Measurements from ENCODE around the gene HOXD4.

The HOXD4 gene

DNA sequence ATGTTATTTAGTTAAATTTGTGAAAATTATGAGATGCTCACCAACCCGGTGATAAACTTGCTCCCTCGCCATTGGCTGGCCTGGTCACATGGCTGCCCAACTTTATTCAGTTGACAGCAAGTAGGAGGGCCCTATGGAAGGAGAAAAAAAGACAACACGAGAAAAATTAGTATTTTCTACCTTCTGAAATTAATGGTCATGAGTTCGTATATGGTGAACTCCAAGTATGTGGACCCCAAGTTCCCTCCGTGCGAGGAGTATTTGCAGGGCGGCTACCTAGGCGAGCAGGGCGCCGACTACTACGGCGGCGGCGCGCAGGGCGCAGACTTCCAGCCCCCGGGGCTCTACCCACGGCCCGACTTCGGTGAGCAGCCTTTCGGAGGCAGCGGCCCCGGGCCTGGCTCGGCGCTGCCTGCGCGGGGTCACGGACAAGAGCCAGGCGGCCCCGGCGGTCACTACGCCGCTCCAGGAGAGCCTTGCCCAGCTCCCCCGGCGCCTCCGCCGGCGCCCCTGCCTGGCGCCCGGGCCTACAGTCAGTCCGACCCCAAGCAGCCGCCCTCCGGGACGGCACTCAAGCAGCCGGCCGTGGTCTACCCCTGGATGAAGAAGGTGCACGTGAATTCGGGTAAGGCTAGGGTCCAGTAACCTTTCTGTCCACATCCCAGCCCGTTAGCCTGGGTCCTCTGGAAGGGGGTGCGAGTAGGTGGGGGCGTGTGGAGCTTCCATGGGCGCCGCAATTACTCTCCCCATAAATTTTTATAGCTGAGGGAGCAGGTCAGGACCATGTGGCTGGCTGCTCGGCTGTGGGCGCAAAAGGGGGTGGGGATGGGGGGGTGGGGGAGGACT lies at the start of gene HOXD4:
TSS of gene HOXD4 (plus strand) at position 109 of the 846 bp plus-strand sequence. CDS start at position 193, 84 bp downstream.
- no peak for DNase-seq

- DNase-seq: no peak
Observed at GRCh38 chr2:176101842-176102241, 49.5 kb upstream of the HOXD4 start.

GRCh38 chr2:176102309-176102866 lies 49.0 kb upstream of the HOXD4 start:
- no peak for DNase-seq

DNA sequence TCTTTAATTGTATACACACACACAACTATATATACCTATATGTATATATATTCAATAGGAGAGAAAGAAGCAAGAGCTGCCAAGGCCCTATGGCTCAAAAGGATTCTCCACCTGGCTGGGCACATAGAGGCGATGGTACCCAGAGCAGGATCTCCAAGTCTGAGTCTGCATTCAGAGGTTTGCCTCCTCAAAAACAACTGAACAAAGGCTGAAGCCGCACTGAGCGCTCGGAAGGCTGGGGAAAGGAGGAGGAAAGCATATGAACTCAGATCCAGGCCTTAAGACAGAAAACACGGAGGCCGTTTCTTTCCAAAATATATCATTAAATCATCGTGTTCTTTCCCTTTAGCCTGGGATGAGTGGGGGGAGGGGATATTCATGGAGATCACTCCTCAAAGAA lies 48.2 kb upstream of the HOXD4 start:
- no peak for DNase-seq

- DNase-seq: no peak
Observed at GRCh38 chr2:176103742-176104315, 47.5 kb upstream of the HOXD4 start.

DNA sequence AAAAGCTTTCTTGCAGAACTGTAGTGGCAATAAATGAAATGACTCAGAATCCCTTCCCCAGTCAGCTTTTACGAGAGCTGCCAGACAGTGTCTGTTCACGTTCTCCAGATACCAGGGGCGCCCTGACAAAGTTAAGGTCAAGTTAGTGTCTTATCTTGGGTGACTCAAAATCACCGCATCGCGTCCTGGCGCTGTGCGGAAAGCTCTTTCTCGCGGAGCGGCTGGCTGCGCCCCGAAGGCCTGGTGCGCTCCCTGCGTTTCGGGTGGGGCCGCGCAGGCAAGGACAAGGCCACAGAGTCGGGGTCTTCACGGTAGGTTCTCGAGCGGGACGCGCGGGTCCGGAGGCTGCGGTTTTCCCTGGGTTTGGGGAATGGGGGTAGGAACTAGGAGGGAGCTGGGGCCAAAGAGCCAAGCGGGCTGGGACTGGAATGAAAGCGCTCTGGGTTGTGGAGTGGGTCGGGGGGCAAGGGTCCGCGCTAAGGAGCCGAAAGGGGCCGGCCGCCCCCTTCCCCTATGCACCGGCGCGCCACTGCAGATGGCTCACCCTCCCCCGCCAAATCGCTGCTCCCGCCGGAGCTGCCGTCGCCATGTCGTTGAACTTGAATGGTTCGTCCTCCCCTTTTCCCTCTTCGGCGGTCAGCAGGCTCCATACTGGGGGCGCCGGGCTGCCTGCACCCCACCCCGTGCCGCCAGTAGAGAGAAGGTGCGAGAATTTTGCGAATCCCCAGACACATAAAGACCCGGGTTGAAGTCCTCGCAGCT lies 46.9 kb upstream of the HOXD4 start:
- DNase-seq: no peak

DNA sequence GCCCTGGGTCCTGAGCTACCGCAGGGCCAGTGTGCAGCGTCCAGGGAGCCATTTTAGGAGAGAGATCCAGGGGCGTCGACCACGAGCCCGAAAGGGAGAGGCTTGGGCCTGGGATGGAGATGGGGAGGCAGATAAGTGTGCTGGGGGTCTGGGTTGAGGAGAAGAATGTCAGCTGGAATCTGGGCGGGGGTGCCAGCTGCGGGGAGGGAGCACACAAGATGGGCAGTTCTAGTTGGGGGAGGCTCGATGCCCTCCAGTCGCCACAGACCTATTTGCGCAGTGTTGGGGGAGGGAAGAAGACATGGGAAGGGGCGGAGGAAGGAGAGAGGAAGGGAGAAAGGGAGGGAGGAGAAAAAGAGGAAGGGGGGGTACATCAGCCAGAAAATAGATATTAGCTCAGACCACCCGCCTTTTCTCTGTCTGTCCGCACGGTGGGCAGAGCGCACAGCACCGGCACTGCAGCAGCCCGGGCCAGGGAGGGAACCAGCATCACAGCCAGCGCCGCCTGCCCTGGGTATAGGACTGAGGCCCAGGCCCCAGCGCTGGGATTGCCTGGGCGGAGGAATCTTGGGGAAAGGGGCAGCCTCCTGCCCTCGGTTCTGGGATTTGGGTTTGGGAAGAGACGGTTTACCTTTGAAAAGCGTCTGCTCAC lies 46.1 kb upstream of the HOXD4 start:
- no peak for DNase-seq

DNA sequence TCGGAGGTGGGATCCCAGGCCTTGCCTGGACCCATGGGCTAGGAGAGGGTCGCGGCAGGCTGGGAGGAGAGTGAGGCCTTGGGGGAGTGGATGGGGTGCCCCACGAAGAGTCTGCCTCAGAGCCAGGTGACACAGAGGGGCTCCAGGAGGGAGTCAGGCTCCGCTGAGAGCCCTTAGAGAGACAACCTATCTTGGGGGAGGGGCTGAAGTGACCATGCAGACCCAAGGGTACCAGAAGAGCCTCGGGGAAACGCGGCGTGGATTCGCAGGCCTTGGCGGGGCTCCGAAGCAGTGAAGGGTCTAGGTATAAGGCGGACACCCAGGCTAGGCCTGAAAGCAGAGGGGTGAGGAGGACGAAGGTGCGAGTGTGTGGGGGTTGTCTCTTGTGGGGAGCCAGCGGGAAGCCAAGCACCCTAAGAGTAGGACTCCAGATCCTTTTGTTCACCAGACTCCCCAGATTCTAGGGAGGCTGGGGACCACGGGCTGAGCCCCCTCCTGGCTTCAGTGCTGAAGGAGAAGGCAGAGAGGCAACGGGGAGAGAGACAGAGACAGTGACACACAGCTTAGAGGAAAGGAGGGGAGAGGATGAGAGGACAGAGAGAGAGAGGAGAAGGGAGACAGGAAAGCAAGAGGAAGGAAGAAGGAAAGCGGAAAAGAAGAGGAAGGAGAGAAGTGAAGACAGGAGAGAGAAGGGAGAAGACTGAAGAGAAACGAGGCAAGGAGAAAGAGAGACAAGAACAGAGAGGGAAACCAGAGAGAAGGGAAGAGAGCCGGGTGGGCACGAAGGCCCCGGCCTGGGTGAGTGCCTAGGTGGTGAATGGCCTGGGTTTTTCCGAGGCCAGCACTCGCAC lies 45.4 kb upstream of the HOXD4 start:
- no peak for DNase-seq

DNA sequence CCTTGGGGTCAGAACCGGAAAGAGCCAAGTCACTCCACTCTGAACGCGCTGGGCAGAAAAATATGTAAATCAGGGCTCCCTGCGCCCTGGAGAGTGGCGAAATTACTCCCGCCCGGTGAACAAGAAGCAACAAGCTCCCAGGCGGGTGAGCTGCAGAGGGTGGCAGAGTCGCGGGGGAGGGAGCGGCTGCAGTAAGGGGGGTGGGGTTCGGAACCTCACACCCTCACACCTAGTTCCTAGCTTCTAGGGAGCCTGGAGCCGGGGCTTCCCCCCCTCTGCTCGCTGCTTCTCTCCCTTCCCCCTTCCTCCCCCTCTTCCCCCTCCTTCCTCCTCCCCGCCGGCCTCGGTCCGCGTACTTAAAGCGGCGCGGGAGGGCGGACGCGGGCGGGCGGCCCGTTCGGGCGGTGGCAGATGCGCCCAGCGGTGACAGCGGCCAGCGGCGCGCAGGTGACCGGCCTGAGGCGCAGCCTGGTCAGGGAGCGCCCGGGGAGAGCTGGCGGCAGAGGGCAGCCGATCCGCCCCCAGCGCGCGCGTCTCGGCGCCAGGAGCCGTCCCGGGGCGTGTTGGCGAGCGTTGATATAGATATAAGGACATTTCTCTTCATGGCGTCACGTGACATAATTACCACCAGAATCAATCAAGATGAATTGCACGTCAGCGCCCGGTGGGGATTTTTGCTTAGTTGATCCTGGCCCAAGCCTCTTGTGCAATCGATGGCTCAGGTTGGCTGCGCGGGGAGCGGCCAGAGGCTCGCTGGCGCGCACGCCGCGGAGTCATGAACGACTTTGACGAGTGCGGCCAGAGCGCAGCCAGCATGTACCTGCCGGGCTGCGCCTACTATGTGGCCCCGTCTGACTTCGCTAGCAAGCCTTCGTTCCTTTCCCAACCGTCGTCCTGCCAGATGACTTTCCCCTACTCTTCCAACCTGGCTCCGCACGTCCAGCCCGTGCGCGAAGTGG lies 44.5 kb upstream of the HOXD4 start, which contains the start of gene HOXD11:
TSS of gene HOXD11 (plus strand) at position 700 of the 959 bp plus-strand sequence. CDS start at position 776, 76 bp downstream.
- no peak for DNase-seq

DNA sequence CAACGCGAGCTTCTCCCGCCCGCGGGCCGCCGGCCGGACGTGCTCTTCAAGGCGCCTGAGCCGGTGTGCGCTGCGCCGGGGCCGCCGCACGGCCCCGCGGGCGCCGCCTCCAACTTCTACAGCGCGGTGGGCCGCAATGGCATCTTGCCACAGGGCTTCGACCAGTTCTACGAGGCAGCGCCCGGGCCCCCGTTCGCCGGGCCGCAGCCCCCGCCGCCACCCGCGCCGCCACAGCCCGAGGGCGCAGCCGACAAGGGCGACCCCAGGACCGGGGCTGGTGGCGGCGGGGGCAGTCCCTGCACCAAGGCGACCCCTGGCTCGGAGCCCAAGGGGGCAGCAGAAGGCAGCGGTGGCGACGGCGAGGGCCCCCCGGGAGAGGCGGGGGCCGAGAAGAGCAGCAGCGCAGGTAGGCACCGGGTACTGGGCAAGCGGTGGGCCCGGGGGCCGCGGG lies 43.6 kb upstream of the HOXD4 start:
- DNase-seq: no peak

DNA sequence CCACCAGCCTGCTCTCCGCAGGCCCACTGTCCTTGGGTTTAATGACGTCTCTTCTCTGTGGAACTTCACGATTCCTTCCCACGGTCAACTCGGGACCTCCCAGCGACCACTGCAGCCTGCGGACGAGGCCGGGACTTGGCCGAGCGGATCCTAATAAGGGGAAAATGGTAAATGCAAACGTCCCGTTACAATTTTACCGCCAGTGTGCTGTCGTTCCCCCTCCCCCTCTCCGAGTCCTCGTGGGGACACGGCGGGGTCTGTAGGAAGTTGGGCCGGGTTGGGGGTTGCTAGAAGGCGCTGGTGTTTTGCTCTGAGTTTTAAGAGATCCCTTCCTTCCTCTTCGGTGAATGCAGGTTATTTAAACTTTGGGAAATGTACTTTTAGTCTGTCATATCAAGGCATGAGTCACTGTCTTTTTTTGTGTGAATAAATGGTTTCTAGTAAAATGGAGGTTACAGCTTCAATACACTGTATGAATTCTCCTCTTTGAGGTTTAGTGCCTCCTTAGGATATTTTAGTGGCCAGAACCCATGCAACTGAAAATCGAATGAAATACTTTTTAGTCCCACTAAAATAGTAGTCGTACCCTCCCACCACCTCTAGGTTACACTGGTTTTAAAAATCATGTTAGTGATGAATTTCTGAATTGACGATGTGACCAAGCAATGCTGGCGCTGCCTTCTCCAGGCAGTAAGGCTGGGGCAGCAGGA lies 42.0 kb upstream of the HOXD4 start:
- DNase-seq: no peak

DNA sequence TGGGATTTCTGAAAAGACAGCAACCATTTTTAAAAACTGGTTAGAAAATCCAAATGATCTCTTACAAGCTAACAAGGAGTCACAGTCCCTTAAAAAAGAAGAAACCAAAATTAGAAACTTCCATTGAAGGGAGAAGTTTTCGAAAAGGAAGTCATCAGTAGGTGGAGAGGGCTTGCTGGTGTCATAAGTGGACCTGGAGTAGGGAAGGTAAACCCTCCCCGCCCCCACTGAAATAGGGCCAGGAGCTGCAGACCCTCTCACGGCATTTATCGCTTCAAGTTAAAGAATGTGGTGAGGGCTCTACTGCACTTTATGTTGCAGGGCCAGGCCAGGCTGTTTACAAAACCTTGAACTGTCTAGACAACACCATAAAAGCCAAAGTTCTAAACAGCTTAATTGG lies 41.4 kb upstream of the HOXD4 start:
- DNase-seq: no peak

GRCh38 chr2:176110415-176111308 lies 40.7 kb upstream of the HOXD4 start:
- DNase-seq: no peak

DNA sequence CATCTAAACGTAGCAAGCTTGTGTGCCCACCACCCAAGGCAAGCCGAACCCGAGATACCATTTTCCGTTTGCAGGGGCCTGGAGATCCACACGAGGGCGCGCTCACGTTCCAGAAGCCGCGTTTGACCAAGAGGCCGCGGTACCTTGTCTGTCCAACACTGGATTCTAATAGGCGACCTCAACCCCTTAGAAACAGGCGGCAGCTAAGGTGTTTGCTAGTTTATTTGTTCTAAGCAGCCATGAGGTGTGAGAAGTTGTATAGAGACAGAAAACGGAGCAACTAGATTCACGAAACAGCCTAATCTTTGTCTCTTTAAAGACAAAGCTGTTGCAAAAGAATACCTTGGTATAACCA lies 40.1 kb upstream of the HOXD4 start:
- no peak for DNase-seq

DNA sequence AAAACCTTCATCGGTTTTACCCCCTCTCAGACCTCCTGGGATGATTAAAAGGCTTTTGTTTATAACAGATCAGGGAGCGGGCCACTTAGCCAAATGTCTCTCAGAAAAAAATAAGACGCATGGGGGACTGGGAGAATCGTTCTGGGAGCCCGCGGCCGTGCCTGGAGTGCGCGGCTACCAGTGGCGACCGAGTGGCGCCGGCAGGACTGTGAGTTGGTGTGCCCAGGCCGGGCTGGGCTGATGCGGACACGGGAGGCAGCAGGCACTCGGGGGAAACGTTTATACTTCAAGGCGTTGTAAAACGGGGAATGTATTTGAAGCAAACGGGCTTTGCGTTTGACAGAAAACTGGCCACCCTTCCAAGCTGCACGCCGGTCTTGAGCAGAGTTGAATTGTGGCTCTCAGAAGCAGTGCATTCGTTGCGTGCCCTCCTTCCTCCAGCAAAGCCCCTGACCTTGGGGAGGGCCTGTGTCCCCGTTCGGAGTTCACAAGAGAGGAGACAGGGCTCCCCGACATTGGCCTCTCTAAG lies 39.4 kb upstream of the HOXD4 start:
- DNase-seq: no peak

- DNase-seq: no peak
Observed at GRCh38 chr2:176112375-176113302, 38.7 kb upstream of the HOXD4 start.
